Measurements from ENCODE around the gene UMPS.

UMPS gene

DNA sequence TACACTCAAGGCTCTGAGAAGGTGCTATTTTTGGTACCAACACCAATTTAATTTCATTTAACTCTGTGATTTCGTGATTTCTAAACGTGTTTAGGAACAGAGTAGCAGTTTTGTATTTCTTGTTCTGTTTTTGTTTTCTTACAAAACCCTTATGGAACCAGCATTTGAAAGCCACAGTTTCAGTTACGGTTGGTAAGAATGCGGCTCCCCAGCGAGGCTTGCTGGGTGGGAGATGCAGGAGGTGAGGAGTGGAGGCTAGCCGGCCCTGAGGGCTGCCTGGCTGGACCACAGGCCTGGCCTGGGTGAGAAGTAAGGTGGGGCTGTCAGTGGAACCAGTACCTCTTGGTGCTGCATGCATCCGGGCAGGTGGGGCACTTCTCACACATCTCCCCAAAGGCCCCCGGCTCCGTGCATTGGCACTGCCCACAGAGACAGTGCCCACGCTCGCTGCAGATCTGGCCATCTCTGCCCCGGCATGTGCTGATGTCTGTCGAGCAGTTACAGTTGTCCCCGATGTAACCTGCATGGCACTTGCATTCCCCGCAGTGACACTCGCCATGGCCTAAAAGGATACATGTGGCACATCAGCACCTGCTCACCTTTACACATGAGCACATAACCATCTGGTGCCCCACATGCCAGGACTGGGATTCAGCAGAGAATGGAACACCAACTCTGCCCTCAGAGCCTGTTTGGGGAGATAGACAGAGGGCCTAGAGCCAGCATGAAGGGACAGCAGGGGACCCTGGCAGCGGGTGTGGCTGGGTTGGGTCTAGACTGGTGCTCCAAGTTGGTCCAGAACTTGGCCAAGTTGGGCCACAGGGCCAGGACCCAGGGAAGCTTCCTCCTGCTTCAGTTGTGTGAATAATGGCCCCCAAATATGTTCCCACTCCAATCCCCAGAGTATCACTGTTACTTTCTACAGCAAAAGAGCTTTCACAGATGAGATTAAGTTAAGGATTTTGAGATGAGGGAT is 43.4 kb downstream of the UMPS start:
- FAIRE-seq = no peak
- no peak for DNase-seq (ENCODE audit: insufficient read length, low spot score)
- TF ChIP-seq, protein P1, sequence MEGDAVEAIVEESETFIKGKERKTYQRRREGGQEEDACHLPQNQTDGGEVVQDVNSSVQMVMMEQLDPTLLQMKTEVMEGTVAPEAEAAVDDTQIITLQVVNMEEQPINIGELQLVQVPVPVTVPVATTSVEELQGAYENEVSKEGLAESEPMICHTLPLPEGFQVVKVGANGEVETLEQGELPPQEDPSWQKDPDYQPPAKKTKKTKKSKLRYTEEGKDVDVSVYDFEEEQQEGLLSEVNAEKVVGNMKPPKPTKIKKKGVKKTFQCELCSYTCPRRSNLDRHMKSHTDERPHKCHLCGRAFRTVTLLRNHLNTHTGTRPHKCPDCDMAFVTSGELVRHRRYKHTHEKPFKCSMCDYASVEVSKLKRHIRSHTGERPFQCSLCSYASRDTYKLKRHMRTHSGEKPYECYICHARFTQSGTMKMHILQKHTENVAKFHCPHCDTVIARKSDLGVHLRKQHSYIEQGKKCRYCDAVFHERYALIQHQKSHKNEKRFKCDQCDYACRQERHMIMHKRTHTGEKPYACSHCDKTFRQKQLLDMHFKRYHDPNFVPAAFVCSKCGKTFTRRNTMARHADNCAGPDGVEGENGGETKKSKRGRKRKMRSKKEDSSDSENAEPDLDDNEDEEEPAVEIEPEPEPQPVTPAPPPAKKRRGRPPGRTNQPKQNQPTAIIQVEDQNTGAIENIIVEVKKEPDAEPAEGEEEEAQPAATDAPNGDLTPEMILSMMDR (IDR thresholded peaks at IDR 0.05; ENCODE audit: insufficient read depth, missing control alignments) = no peak

DNA sequence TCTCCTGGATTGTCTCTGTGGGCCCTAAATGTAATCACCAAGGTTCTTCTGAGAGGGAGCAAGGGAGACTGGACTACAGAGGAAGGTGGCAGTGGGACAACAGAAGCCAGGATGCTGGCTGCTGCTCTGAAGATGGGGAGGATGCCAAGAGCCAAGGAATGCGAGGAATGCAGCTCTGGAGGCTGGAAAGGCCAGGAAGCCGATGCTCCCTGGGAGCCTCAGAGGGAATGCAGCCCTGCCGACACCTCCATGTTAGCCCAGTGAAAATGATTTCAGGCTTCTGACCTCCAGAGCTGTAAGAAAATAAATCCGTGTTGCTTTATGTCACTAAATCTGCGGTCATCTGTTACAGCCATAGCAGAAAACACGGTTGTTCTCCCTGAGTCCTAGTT is 44.1 kb downstream of the UMPS start:
- DNase-seq (ENCODE audit: insufficient read length, low spot score) (no peak), FAIRE-seq (no peak)
- TF ChIP-seq, protein P1 (IDR thresholded peaks at IDR 0.05; ENCODE audit: insufficient read depth, missing control alignments) = no peak

DNA sequence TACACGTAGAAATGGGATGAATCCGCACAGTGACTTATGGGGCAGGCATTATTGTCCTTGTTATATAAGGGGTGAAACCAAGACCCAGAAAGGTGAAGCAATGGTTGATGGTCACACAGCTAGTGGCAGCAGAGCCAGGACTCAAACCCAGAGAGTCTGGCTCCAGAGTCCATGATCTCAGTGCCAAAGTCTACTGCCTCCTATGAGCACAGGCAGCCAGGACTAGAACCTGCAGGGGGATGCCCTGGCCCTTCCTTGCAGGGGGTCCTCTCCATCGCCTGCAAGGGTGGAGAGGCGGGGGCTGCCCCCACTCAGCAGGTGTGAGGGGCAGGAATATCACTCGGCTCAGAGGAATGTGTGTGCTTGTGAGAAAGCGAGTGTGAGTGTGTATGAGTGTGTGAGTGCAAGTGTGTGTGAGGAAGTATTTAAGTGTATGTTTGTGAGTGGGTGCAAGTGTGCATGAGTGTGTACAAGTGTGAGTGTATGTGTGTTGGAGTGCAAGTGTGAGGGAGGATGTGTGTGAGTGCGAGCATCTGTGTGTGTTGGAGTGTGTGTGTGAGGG is 44.7 kb downstream of the UMPS start:
- TF ChIP-seq, protein P1 (IDR thresholded peaks at IDR 0.05; ENCODE audit: insufficient read depth, missing control alignments) = no peak
- no peak for DNase-seq (ENCODE audit: insufficient read length, low spot score)
- FAIRE-seq = no peak

DNA sequence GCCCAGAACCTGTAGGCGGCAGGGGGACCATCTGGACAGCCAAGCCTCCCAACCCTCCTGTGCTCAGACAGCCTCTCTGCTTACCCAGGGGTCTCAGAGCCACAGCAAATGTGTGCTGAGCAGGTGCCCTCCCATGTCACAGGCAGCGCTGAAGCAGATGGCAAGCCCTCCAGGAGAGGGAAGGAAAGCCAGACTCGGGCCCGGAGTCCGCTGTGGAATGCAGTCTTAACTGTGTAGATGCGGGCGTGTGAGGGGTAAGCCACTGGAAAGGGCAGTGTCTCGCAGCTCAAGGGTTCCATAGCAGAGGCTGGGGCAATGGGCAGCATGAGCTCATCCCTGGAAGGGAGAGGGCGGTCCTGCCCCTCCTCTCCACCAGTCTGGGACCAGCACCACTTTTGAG is 45.6 kb downstream of the UMPS start:
- FAIRE-seq (no peak), DNase-seq (ENCODE audit: insufficient read length, low spot score) (no peak)
- TF ChIP-seq, protein P1 (IDR thresholded peaks at IDR 0.05; ENCODE audit: insufficient read depth, missing control alignments) = no peak

DNA sequence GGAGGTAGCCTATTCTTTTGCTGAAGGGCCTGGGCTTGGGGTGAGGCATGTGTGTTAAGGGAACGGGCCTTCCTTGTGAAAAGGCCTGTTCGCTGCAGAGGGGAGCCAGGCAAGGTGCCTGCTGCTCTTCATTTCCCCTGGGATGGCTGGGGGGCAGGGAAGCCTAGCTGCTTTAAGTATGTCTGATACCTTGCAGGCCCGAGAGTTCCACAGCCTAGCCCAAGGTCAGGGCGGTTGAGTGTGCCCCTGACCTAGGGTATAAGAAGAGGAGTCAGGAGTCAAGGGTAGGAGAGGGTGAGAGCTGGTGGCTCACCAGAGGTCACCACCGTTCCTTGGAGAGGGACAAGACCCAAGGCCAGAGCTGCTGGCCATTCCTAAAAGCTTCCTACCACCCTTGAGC is 46.6 kb downstream of the UMPS start:
- TF ChIP-seq, protein P1 (IDR thresholded peaks at IDR 0.05; ENCODE audit: insufficient read depth, missing control alignments) = no peak
- FAIRE-seq (no peak), DNase-seq (ENCODE audit: insufficient read length, low spot score) (no peak)

DNA sequence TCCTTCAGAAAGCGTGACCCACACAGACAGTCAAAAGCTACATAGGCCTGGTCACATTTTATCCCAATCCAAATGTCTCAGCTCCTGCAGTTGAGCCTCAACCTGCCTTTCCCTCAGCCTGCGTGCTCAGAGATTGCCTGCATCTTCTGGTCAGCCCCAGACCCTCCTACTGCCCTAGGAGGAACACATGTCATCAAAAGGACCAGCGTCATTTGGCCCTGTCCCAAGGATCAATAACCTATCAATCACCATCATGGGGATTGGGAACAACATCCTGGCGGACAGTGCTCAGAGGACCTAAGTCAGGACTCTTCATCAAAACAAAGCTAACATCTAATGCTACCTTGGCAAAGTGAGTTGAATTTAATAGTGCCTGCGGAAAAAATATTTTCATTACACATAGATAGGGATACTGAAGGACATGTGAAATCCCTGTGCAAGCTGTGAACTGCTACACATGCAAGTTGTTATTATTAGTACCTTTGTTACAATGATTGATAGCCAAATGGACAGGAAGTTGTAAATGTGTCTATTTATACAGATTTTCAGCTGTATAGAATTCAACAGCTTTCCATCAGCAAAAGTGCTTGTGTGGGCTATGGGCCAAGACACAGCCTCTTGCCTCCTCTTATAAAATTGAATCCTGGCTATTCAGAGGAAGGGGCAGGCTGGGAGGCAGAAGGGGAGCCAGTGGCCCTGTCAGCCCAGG is 47.7 kb downstream of the UMPS start:
- TF ChIP-seq, protein P1 (IDR thresholded peaks at IDR 0.05; ENCODE audit: insufficient read depth, missing control alignments) = no peak
- FAIRE-seq (no peak), DNase-seq (ENCODE audit: insufficient read length, low spot score) (no peak)
